ENCODE measurements around the gene ACBD6.

ACBD6 gene

GRCh38 chr1:180424848-180425457 lies 77.4 kb downstream of the ACBD6 start (continued):
- TF ChIP-seq ZNF280D (tag by site-specific recombination; IDR thresholded peaks at IDR 0.05): no peak
- no peak for TF ChIP-seq ZNF16 (tag by site-specific recombination; IDR thresholded peaks at IDR 0.05; ENCODE audit: low read depth)
- TF ChIP-seq IKZF3 (tag by site-specific recombination; IDR thresholded peaks at IDR 0.05): peak; percentile 97

GRCh38 chr1:180421614-180422013 lies 80.8 kb downstream of the ACBD6 start:
- Histone ChIP-seq H3K9me3 (ENCODE audit: control insufficient read depth, insufficient read depth, low read depth, low read length) (no peaks in the 10 kb centered on the region), H3K27ac (ENCODE audit: extremely low read depth, low read depth, low read length) (no peak overlapping the region), H3K4me3 (ENCODE audit: low read depth, low read length) (no peak overlapping the region), H3K4me1 (ENCODE audit: control insufficient read depth, insufficient read depth, low read length) (peaks cover 9% of the 10 kb centered on the region; the same call in 1 of the 2 replicates), H3K36me3 (ENCODE audit: control insufficient read depth in 2 of 2, insufficient read depth in 1 of 2, low read length in 2 of 2) (no peaks in the 10 kb centered on the region)
- ChIA-PET POLR2A (no interaction called here), CTCF (interaction anchor here (0.6 to 1.1 kb wide), 3 partner anchors 60 to 234 kb away, joined by 3 to 5 read pairs (median 3); no protein-coding TSS in a partner anchor)
- TF ChIP-seq ZNF350 (tag by site-specific recombination; IDR thresholded peaks at IDR 0.05): no peak
- TF ChIP-seq ELK4 (IDR thresholded peaks at IDR 0.05; ENCODE audit: borderline replicate concordance, low read depth, low read length): no peak
- TF ChIP-seq ZNF488 (tag by site-specific recombination; IDR thresholded peaks at IDR 0.05): no peak
- TF ChIP-seq ZNF518A (tag by site-specific recombination; conservative IDR thresholded peaks at IDR 0.05; ENCODE audit: low read depth): no peak
- TF ChIP-seq ZNF18 (tag by site-specific recombination; IDR thresholded peaks at IDR 0.05): no peak
- TF ChIP-seq ZBTB17 (tag by site-specific recombination; IDR thresholded peaks at IDR 0.05): no peak
- no peak for TF ChIP-seq ZNF121 (tag by site-specific recombination; IDR thresholded peaks at IDR 0.05)
- TF ChIP-seq ZNF660 (tag by site-specific recombination; IDR thresholded peaks at IDR 0.05): no peak
- no peak for TF ChIP-seq ZNF707 (tag by site-specific recombination; IDR thresholded peaks at IDR 0.05)
- TF ChIP-seq SCRT1 (tag by site-specific recombination; IDR thresholded peaks at IDR 0.05; ENCODE audit: borderline replicate concordance): no peak
- no peak for TF ChIP-seq PRDM2 (tag by site-specific recombination; IDR thresholded peaks at IDR 0.05; ENCODE audit: borderline replicate concordance)
- TF ChIP-seq ZNF157 (tag by site-specific recombination; IDR thresholded peaks at IDR 0.05): no peak
- no peak for TF ChIP-seq ZNF302 (tag by site-specific recombination; IDR thresholded peaks at IDR 0.05; ENCODE audit: low read depth)
- no peak for TF ChIP-seq ZNF416 (tag by site-specific recombination; IDR thresholded peaks at IDR 0.05)
- no peak for TF ChIP-seq PRDM1 (tag by site-specific recombination; IDR thresholded peaks at IDR 0.05)

Measured in HEK293 (cell line).